ENCODE results near the gene VAPB.

Gene VAPB

DNA sequence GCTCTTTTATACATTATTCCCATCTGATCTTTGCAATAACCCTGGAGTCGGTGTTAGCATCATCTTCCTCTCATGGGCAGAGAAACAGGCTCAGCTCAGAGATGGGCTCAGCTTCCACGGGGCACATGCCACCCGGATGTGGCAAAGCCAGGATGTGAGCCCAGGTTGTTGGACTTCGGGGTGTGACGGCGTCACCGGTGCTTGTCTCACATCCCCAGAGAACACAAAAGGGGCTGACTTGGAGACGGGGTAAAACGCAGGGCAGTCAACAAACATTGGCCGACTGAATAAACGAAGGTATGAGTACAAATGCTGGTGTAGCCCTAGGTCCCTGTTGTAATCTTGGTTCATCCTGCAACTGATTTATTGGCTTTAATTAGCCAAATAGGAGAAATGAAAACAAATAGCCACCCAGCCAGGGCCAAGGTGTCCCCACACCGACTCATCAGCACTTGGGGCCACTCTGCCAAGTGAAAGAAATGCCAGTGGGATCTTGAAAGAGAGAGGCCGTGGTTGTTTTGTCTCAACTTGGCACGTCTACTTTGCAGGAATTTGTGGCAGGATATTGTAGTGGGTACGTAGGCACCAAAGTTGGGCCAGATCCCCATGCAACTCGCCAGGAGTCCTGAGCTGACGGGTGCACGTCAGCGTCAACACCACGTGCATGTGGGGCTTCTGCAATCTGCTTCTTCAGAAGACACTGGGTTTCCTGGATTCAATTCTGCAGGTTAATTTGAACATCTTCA is 83.4 kb downstream of the VAPB start:
- Histone ChIP-seq H3K4me1 (ENCODE audit: control insufficient read depth, insufficient read depth, low read length) (no peaks in the 10 kb centered on the region), H3K9me3 (ENCODE audit: control insufficient read depth, insufficient read depth, low read depth, low read length) (no peaks in the 10 kb centered on the region), H3K36me3 (ENCODE audit: control insufficient read depth in 2 of 2, insufficient read depth in 1 of 2, low read length in 2 of 2) (no peaks in the 10 kb centered on the region), H3K27ac (ENCODE audit: extremely low read depth, low read depth, low read length) (no peak overlapping the region), H3K4me3 (ENCODE audit: low read depth, low read length) (no peak overlapping the region)
- POLR2A ChIA-PET: no interaction called here
- TF ChIP-seq, protein P1, sequence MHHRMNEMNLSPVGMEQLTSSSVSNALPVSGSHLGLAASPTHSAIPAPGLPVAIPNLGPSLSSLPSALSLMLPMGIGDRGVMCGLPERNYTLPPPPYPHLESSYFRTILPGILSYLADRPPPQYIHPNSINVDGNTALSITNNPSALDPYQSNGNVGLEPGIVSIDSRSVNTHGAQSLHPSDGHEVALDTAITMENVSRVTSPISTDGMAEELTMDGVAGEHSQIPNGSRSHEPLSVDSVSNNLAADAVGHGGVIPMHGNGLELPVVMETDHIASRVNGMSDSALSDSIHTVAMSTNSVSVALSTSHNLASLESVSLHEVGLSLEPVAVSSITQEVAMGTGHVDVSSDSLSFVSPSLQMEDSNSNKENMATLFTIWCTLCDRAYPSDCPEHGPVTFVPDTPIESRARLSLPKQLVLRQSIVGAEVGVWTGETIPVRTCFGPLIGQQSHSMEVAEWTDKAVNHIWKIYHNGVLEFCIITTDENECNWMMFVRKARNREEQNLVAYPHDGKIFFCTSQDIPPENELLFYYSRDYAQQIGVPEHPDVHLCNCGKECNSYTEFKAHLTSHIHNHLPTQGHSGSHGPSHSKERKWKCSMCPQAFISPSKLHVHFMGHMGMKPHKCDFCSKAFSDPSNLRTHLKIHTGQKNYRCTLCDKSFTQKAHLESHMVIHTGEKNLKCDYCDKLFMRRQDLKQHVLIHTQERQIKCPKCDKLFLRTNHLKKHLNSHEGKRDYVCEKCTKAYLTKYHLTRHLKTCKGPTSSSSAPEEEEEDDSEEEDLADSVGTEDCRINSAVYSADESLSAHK (tag by site-specific recombination; IDR thresholded peaks at IDR 0.05): no peak
- TF ChIP-seq ZBTB10 (tag by site-specific recombination; IDR thresholded peaks at IDR 0.05): no peak
- TF ChIP-seq ZNF274 (IDR thresholded peaks at IDR 0.05; ENCODE audit: low read length): no peak
- TF ChIP-seq ZNF274 (tag by site-specific recombination; IDR thresholded peaks at IDR 0.05; ENCODE audit: borderline replicate concordance): no peak
- TF ChIP-seq, protein P2, sequence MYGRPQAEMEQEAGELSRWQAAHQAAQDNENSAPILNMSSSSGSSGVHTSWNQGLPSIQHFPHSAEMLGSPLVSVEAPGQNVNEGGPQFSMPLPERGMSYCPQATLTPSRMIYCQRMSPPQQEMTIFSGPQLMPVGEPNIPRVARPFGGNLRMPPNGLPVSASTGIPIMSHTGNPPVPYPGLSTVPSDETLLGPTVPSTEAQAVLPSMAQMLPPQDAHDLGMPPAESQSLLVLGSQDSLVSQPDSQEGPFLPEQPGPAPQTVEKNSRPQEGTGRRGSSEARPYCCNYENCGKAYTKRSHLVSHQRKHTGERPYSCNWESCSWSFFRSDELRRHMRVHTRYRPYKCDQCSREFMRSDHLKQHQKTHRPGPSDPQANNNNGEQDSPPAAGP (tag by site-specific recombination; IDR thresholded peaks at IDR 0.05): no peak
- TF ChIP-seq GLI2 (tag by site-specific recombination; IDR thresholded peaks at IDR 0.05; ENCODE audit: borderline replicate concordance, low read depth): no peak
- no peak for TF ChIP-seq SP2 (tag by site-specific recombination; IDR thresholded peaks at IDR 0.05)
- TF ChIP-seq, protein P3, sequence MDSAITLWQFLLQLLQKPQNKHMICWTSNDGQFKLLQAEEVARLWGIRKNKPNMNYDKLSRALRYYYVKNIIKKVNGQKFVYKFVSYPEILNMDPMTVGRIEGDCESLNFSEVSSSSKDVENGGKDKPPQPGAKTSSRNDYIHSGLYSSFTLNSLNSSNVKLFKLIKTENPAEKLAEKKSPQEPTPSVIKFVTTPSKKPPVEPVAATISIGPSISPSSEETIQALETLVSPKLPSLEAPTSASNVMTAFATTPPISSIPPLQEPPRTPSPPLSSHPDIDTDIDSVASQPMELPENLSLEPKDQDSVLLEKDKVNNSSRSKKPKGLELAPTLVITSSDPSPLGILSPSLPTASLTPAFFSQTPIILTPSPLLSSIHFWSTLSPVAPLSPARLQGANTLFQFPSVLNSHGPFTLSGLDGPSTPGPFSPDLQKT (IDR thresholded peaks at IDR 0.05; ENCODE audit: borderline replicate concordance, low read depth, low read length): no peak
- TF ChIP-seq ZNF747 (tag by site-specific recombination; IDR thresholded peaks at IDR 0.05): no peak
- no peak for TF ChIP-seq ZNF324 (tag by site-specific recombination; IDR thresholded peaks at IDR 0.05)
- no peak for TF ChIP-seq ZNF530 (tag by site-specific recombination; IDR thresholded peaks at IDR 0.05; ENCODE audit: low read depth)
- no peak for TF ChIP-seq ZNF23 (tag by site-specific recombination; IDR thresholded peaks at IDR 0.05; ENCODE audit: borderline replicate concordance)
- TF ChIP-seq ZSCAN23 (tag by site-specific recombination; IDR thresholded peaks at IDR 0.05): no peak
- TF ChIP-seq SP3 (tag by site-specific recombination; IDR thresholded peaks at IDR 0.05): no peak
- TF ChIP-seq ZNF426 (tag by site-specific recombination; IDR thresholded peaks at IDR 0.05): no peak
- TF ChIP-seq MZF1 (tag by site-specific recombination; IDR thresholded peaks at IDR 0.05; ENCODE audit: borderline replicate concordance): no peak
- no peak for TF ChIP-seq ZNF830 (tag by site-specific recombination; IDR thresholded peaks at IDR 0.05; ENCODE audit: low read depth)
- TF ChIP-seq ZNF112 (tag by site-specific recombination; IDR thresholded peaks at IDR 0.05): no peak
- CTCF ChIA-PET: interaction anchor here (0.8 kb wide), 1 partner anchor 9 kb away, joined by 4 read pairs; no protein-coding TSS in a partner anchor

Data from HEK293 (cell line).